ENCODE data around the gene SPATA31C1. TPM values are rescaled to one million over a fixed set of nuclear protein-coding genes. Genes with fewer than 3 reads are reported as not detected.
"Not testable (repeated sequence)": the region's sequence is repeated elsewhere in the genome, so short reads cannot be mapped to it uniquely, and the experiment has no call there.

The SPATA31C1 gene
- total and polyA plus RNA-seq, 2 donors (not counting 1 experiment from before 2014, with no cell fraction given): not detected

GRCh38 chr9:87934444-87934843 lies 16.7 kb downstream of the SPATA31C1 start:
- H3K4me3 ChIP-seq (ENCODE audit: control extremely low read depth in 1 of 5, extremely low read depth in 1 of 5, insufficient read depth in 1 of 5, low read depth in 2 of 5, low read length in 4 of 5); H3K27ac ChIP-seq (ENCODE audit: low read length in 2 of 2); H3K9ac ChIP-seq (ENCODE audit: low read length); H4K20me1 ChIP-seq (ENCODE audit: control insufficient read depth, insufficient read depth, low read length, poor library complexity, severe bottlenecking); H3K27me3 Mint-ChIP-seq; H3K9me3 ChIP-seq (ENCODE audit: control extremely low read depth in 1 of 3, control insufficient read depth in 2 of 3, insufficient read depth in 1 of 3, low read length in 2 of 3); H3K27me3 ChIP-seq (replicated peaks in 1 of 4; ENCODE audit: control extremely low read depth in 1 of 4, control insufficient read depth in 3 of 4, insufficient read depth in 4 of 4, low read length in 3 of 4); POLR2A ChIA-PET; intact Hi-C loops (cut with micrococcal nuclease); H3K9me3 Mint-ChIP-seq (ENCODE audit: insufficient read depth); H3K4me3 Mint-ChIP-seq; ATAC-seq (ENCODE audit: low read depth); H3K4me1 ChIP-seq (ENCODE audit: control insufficient read depth in 2 of 2, insufficient read depth in 2 of 2, low read length in 2 of 2); H3K79me2 ChIP-seq (ENCODE audit: control insufficient read depth, insufficient read depth, low read length); DNase-seq; H3K36me3 ChIP-seq (replicated peaks in 1 of 2; ENCODE audit: control extremely low read depth in 1 of 2, control insufficient read depth in 1 of 2, extremely low read depth in 1 of 2, insufficient read depth in 2 of 2, low read length in 1 of 2); CTCF ChIA-PET; H2AFZ ChIP-seq (ENCODE audit: insufficient read depth, low read depth, low read length, poor library complexity, severe bottlenecking); H3K4me1 Mint-ChIP-seq; H3K4me2 ChIP-seq (replicated peaks; ENCODE audit: low read depth, low read length, poor library complexity, severe bottlenecking); H3K27ac Mint-ChIP-seq: not testable (repeated sequence)
- WGBS (ENCODE audit: insufficient coverage): no CpG with 5 or more reads among the region's 7 CpGs

DNA sequence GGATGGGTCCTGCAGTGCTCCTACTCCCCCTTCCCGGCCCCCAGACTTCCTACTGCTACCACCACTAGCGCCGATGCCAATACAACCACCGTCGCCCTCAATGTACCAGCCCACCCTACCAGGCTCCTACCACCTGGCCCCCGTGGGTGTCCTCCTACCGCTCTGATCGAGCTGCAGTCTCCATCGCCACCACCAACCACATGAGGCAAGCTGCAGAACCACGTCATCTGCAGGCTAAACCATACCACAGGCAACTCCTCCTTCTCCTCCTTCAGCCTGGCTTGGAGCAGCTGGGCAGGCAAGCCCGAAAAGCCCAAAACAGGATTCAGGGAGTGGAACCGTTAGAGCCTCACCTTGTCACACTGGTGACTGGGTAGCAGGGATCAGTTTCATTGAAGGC lies 19.6 kb downstream of the SPATA31C1 start:
- H3K9me3 Mint-ChIP-seq (ENCODE audit: insufficient read depth); H3K4me2 ChIP-seq (replicated peaks; ENCODE audit: low read depth, low read length, poor library complexity, severe bottlenecking); H3K9ac ChIP-seq (ENCODE audit: low read length); H4K20me1 ChIP-seq (ENCODE audit: control insufficient read depth, insufficient read depth, low read length, poor library complexity, severe bottlenecking); H3K27me3 Mint-ChIP-seq; H3K4me3 ChIP-seq (ENCODE audit: control extremely low read depth in 1 of 5, extremely low read depth in 1 of 5, insufficient read depth in 1 of 5, low read depth in 2 of 5, low read length in 4 of 5); ATAC-seq (ENCODE audit: low read depth); H3K79me2 ChIP-seq (ENCODE audit: control insufficient read depth, insufficient read depth, low read length); H2AFZ ChIP-seq (ENCODE audit: insufficient read depth, low read depth, low read length, poor library complexity, severe bottlenecking); H3K27me3 ChIP-seq (replicated peaks in 1 of 4; ENCODE audit: control extremely low read depth in 1 of 4, control insufficient read depth in 3 of 4, insufficient read depth in 4 of 4, low read length in 3 of 4); DNase-seq; H3K36me3 ChIP-seq (replicated peaks in 1 of 2; ENCODE audit: control extremely low read depth in 1 of 2, control insufficient read depth in 1 of 2, extremely low read depth in 1 of 2, insufficient read depth in 2 of 2, low read length in 1 of 2); H3K27ac ChIP-seq (ENCODE audit: low read length in 2 of 2); H3K4me1 ChIP-seq (ENCODE audit: control insufficient read depth in 2 of 2, insufficient read depth in 2 of 2, low read length in 2 of 2); H3K4me3 Mint-ChIP-seq; H3K27ac Mint-ChIP-seq; H3K9me3 ChIP-seq (ENCODE audit: control extremely low read depth in 1 of 3, control insufficient read depth in 2 of 3, insufficient read depth in 1 of 3, low read length in 2 of 3); CTCF ChIA-PET; H3K4me1 Mint-ChIP-seq; POLR2A ChIA-PET; intact Hi-C loops (cut with micrococcal nuclease): not testable (repeated sequence)
- no CpG with 5 or more reads among the region's 12 CpGs for WGBS (ENCODE audit: insufficient coverage)

DNA sequence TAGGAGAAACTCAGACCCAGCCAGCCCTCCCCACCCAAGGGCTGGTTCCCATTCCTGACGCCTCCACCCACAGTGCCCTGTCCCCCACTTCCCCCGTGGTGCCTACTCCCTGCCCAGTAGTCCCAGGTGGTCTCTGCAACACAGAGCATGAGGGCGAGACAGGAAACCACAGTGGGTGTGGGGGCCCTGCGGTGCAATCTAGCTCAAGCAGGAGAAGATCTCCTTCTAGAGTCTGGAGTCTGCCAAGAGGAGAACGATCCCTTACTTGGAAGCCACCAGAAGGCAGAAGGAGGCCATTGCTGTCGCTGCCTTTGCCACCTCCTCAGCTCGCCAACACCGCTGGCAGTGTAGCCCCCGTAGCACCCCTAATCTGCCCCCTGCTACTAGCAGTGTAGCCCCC lies 20.2 kb downstream of the SPATA31C1 start:
- ATAC-seq (ENCODE audit: low read depth); intact Hi-C loops (cut with micrococcal nuclease); H3K9me3 ChIP-seq (ENCODE audit: control extremely low read depth in 1 of 3, control insufficient read depth in 2 of 3, insufficient read depth in 1 of 3, low read length in 2 of 3); H3K27ac Mint-ChIP-seq; H3K4me3 ChIP-seq (ENCODE audit: control extremely low read depth in 1 of 5, extremely low read depth in 1 of 5, insufficient read depth in 1 of 5, low read depth in 2 of 5, low read length in 4 of 5); H3K4me3 Mint-ChIP-seq; H3K79me2 ChIP-seq (ENCODE audit: control insufficient read depth, insufficient read depth, low read length); H3K27ac ChIP-seq (ENCODE audit: low read length in 2 of 2); H2AFZ ChIP-seq (ENCODE audit: insufficient read depth, low read depth, low read length, poor library complexity, severe bottlenecking); H3K4me1 Mint-ChIP-seq; H3K9ac ChIP-seq (ENCODE audit: low read length); H3K27me3 ChIP-seq (replicated peaks in 1 of 4; ENCODE audit: control extremely low read depth in 1 of 4, control insufficient read depth in 3 of 4, insufficient read depth in 4 of 4, low read length in 3 of 4); H3K4me2 ChIP-seq (replicated peaks; ENCODE audit: low read depth, low read length, poor library complexity, severe bottlenecking); H4K20me1 ChIP-seq (ENCODE audit: control insufficient read depth, insufficient read depth, low read length, poor library complexity, severe bottlenecking); DNase-seq; POLR2A ChIA-PET; H3K27me3 Mint-ChIP-seq; H3K9me3 Mint-ChIP-seq (ENCODE audit: insufficient read depth); CTCF ChIA-PET; H3K4me1 ChIP-seq (ENCODE audit: control insufficient read depth in 2 of 2, insufficient read depth in 2 of 2, low read length in 2 of 2); H3K36me3 ChIP-seq (replicated peaks in 1 of 2; ENCODE audit: control extremely low read depth in 1 of 2, control insufficient read depth in 1 of 2, extremely low read depth in 1 of 2, insufficient read depth in 2 of 2, low read length in 1 of 2): not testable (repeated sequence)
- 6% methylated on average over 2 of the region's 9 CpGs for WGBS (ENCODE audit: insufficient coverage)

- H3K4me2 ChIP-seq (replicated peaks; ENCODE audit: low read depth, low read length, poor library complexity, severe bottlenecking); H3K4me1 Mint-ChIP-seq; intact Hi-C loops (cut with micrococcal nuclease); H3K27me3 Mint-ChIP-seq; H2AFZ ChIP-seq (ENCODE audit: insufficient read depth, low read depth, low read length, poor library complexity, severe bottlenecking); H3K27ac ChIP-seq (ENCODE audit: low read length in 2 of 2); DNase-seq; POLR2A ChIA-PET; CTCF ChIA-PET; H3K9me3 ChIP-seq (ENCODE audit: control extremely low read depth in 1 of 3, control insufficient read depth in 2 of 3, insufficient read depth in 1 of 3, low read length in 2 of 3); H3K36me3 ChIP-seq (replicated peaks in 1 of 2; ENCODE audit: control extremely low read depth in 1 of 2, control insufficient read depth in 1 of 2, extremely low read depth in 1 of 2, insufficient read depth in 2 of 2, low read length in 1 of 2); H3K9me3 Mint-ChIP-seq (ENCODE audit: insufficient read depth); H4K20me1 ChIP-seq (ENCODE audit: control insufficient read depth, insufficient read depth, low read length, poor library complexity, severe bottlenecking); H3K27me3 ChIP-seq (replicated peaks in 1 of 4; ENCODE audit: control extremely low read depth in 1 of 4, control insufficient read depth in 3 of 4, insufficient read depth in 4 of 4, low read length in 3 of 4); H3K4me1 ChIP-seq (ENCODE audit: control insufficient read depth in 2 of 2, insufficient read depth in 2 of 2, low read length in 2 of 2); H3K79me2 ChIP-seq (ENCODE audit: control insufficient read depth, insufficient read depth, low read length); H3K4me3 ChIP-seq (ENCODE audit: control extremely low read depth in 1 of 5, extremely low read depth in 1 of 5, insufficient read depth in 1 of 5, low read depth in 2 of 5, low read length in 4 of 5); ATAC-seq (ENCODE audit: low read depth); H3K9ac ChIP-seq (ENCODE audit: low read length); H3K27ac Mint-ChIP-seq; H3K4me3 Mint-ChIP-seq: not testable (repeated sequence)
- no CpG with 5 or more reads among the region's 12 CpGs for WGBS (ENCODE audit: insufficient coverage)
Observed at GRCh38 chr9:87938336-87938735, 20.6 kb downstream of the SPATA31C1 start.
